Skeletal muscle tissue (tissue), 4 donors: Measurements from ENCODE around the gene GRK1. TPM values are rescaled to one million over a fixed set of nuclear protein-coding genes. Genes with fewer than 3 reads are reported as not detected.
"Not testable (repeated sequence)": the region's sequence is repeated elsewhere in the genome, so short reads cannot be mapped to it uniquely, and the experiment has no call there.

ENCODE experiments used
- H3K27ac ChIP-seq: one replicate; pipeline ENCODE4 v1.7.0; 2013; ENCODE audit warnings: mild to moderate bottlenecking, low read depth, low read length, inconsistent platforms
- H3K27me3 ChIP-seq, 3 donors: one replicate each; pipeline ENCODE4 v1.7.0; 2013; ENCODE audit warnings: low read length in 3 of 3; ENCODE audit not compliant: control insufficient read depth in 3 of 3, insufficient read depth in 3 of 3
- H3K36me3 ChIP-seq, 3 donors: one replicate each; pipeline ENCODE4 v1.7.0; 2013; ENCODE audit warnings: low read length in 3 of 3; ENCODE audit not compliant: control insufficient read depth in 3 of 3, insufficient read depth in 3 of 3
- H3K4me1 ChIP-seq, 3 donors: one replicate each; pipeline ENCODE4 v1.7.0; 2013; ENCODE audit warnings: low read length in 3 of 3, mild to moderate bottlenecking in 3 of 3; ENCODE audit not compliant: control insufficient read depth in 3 of 3, insufficient read depth in 3 of 3
- H3K4me3 ChIP-seq, 3 donors: one replicate each; pipeline ENCODE4 v1.7.0; 2013; ENCODE audit warnings: low read length in 3 of 3
- H3K9ac ChIP-seq, 3 donors: one replicate each; pipeline ENCODE4 v1.7.0; 2013; ENCODE audit warnings: low read length in 3 of 3, mild to moderate bottlenecking in 3 of 3, moderate library complexity in 2 of 3, low read depth in 1 of 3
- H3K9me3 ChIP-seq, 3 donors: one replicate each; pipeline ENCODE4 v1.7.0; 2013; ENCODE audit warnings: low read length in 3 of 3; ENCODE audit not compliant: control insufficient read depth in 3 of 3
- total RNA-seq: library from RNA; depleted of rRNA; stranded (reverse); fragments of >200 nt; gene quantifications from one replicate; pipeline ENCODE4 v1.2.3, GENCODE V29; 2014
- donor health status: Osteomylitis.

The GRK1 gene
- total RNA-seq, 1 donor from 2014 or later = not detected

- H3K27ac ChIP-seq = no peak overlapping the region
Observed at GRCh38 chr13:113742000-113742441, 75.0 kb downstream of the GRK1 start.

DNA sequence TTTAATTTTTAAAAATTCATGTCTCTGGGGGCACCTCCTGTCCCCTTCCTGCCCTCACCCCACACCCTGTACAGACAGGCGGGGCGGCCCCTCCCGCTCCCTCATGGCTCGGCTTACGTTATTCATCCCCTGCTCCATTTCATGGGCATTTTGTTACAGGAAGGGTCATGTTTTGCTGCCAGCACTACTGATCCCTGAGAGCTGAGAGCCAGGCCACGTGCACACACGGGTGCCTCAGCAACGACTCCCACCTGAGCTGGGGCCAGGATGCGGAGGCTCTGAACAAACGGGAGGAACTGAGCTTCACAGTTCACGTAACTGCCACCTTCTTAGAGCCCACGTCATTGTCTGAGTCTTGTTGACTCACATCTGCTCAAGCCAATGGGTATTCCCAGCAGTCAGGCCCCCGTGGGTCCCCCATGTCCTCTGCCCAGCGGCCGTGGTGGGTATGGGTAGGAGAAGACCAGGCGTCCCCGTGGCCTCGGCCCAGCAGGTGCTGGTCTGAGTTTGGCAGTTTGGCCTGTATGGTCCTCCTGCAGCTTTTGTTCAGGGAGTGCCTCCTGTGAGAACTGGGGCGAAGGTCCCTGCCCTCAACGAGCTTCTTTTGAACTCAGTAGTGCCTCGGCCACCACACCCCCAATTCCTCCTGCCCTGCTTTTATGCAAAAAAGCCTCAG lies 75.6 kb downstream of the GRK1 start:
- H3K4me3 ChIP-seq = no peak overlapping the region
- peaks cover 16 to 26% (median 23%) of the 10 kb centered on the region in 3 donors for H3K27me3 ChIP-seq
- peaks cover 4 to 11% (median 8%) of the 10 kb centered on the region in 3 donors for H3K4me1 ChIP-seq
- H3K36me3 ChIP-seq = no peaks in the 10 kb centered on the region
- no peak overlapping the region for H3K9ac ChIP-seq
- no peaks in the 10 kb centered on the region for H3K9me3 ChIP-seq
- no peak overlapping the region for H3K27ac ChIP-seq

More at GRCh38 chr13:113742000-113742441, 75.0 kb downstream of the GRK1 start:
- Histone ChIP-seq H3K27me3 (peaks cover 16 to 26% (median 24%) of the 10 kb centered on the region in 3 donors), H3K9ac (no peak overlapping the region), H3K4me3 (no peak overlapping the region), H3K36me3 (no peaks in the 10 kb centered on the region), H3K4me1 (peaks cover 4 to 11% (median 8%) of the 10 kb centered on the region in 3 donors), H3K9me3 (no peaks in the 10 kb centered on the region)

GRCh38 chr13:113743366-113744195 lies 76.6 kb downstream of the GRK1 start:
- Histone ChIP-seq H3K27me3 (peaks cover 16 to 26% (median 19%) of the 10 kb centered on the region in 3 donors), H3K36me3 (no peaks in the 10 kb centered on the region), H3K4me3 (no peak overlapping the region)

DNA sequence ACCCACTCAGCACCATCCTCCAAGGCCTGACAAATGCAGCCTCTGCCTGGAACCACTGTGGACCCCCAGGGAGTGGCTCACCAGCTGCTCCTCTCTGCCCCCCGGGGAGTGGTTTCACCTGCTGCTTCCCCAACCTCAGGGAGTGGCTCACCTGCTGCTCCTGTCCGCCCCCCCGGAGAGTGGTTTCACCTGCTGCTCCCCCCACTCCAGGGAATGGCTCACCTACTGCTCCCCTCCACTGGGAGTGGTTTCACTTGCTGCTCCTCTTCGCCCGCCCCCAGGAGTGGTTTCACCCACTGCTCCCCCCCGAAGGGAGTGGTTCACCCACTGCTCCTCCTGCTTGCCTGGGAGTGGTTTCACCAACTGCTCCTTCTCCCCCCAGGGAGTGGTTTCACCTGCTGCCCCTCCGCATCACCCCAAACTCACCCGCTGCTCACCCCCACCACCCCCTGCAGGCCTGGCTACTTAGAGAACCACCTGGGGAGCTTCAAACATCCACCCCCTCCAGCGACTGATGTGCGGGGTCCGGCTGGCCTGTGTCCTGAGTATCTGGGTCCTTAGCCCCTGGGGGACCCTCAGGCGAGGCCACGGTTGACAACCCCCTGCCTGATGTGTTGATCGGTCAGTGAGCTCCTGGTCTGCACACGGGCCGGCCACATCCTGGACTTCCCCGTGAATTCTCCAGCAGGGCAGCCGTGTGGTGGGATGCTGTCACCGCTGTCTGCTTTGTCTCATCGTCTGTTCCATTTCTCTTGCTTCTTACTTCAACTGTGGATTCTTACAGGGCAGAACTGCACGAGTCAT lies 77.4 kb downstream of the GRK1 start:
- no peak overlapping the region for H3K27ac ChIP-seq
- peaks cover 4 to 16% (median 8%) of the 10 kb centered on the region in 3 donors for H3K4me1 ChIP-seq
- H3K4me3 ChIP-seq = no peak overlapping the region
- H3K9me3 ChIP-seq = no peaks in the 10 kb centered on the region
- no peak overlapping the region for H3K9ac ChIP-seq
- H3K27me3 ChIP-seq = peaks cover 16 to 26% (median 20%) of the 10 kb centered on the region in 3 donors
- H3K36me3 ChIP-seq = no peaks in the 10 kb centered on the region

More at GRCh38 chr13:113743366-113744195, 76.6 kb downstream of the GRK1 start:
- H3K9ac ChIP-seq = no peak overlapping the region
- H3K9me3 ChIP-seq = no peaks in the 10 kb centered on the region
- H3K4me1 ChIP-seq = peaks cover 4 to 16% (median 8%) of the 10 kb centered on the region in 3 donors
- no peak overlapping the region for H3K27ac ChIP-seq

GRCh38 chr13:113745059-113745458 lies 78.0 kb downstream of the GRK1 start:
- H3K9me3 ChIP-seq = no peaks in the 10 kb centered on the region
- H3K27ac ChIP-seq = no peak overlapping the region
- no peaks in the 10 kb centered on the region for H3K36me3 ChIP-seq
- H3K27me3 ChIP-seq = peaks cover 16 to 23% (median 23%) of the 10 kb centered on the region in 3 donors
- H3K4me1 ChIP-seq = peaks cover 4 to 16% (median 8%) of the 10 kb centered on the region in 3 donors
- H3K9ac ChIP-seq = no peak overlapping the region
- no peak overlapping the region for H3K4me3 ChIP-seq

GRCh38 chr13:113745500-113746142 lies 78.6 kb downstream of the GRK1 start:
- H3K9ac ChIP-seq = not testable (repeated sequence)

GRCh38 chr13:113746143-113746525 lies 79.1 kb downstream of the GRK1 start:
- H3K4me3 ChIP-seq = no peak overlapping the region
- H3K27ac ChIP-seq = no peak overlapping the region
- H3K9me3 ChIP-seq = no peaks in the 10 kb centered on the region
- no peak overlapping the region for H3K9ac ChIP-seq
- peaks cover 18 to 22% (median 21%) of the 10 kb centered on the region in 3 donors for H3K27me3 ChIP-seq
- peaks cover 4 to 16% (median 8%) of the 10 kb centered on the region in 3 donors for H3K4me1 ChIP-seq
- H3K36me3 ChIP-seq = no peaks in the 10 kb centered on the region

More at GRCh38 chr13:113745500-113746142, 78.6 kb downstream of the GRK1 start:
- H3K4me3 ChIP-seq, H3K27ac ChIP-seq, H3K9me3 ChIP-seq, H3K36me3 ChIP-seq: not testable (repeated sequence)
- Histone ChIP-seq H3K4me1 (peaks cover 4 to 16% (median 8%) of the 10 kb centered on the region in 3 donors), H3K27me3 (peaks cover 17 to 21% (median 20%) of the 10 kb centered on the region in 3 donors)

GRCh38 chr13:113746671-113747070 lies 79.7 kb downstream of the GRK1 start:
- peaks cover 16 to 23% (median 21%) of the 10 kb centered on the region in 3 donors for H3K27me3 ChIP-seq
- H3K9me3 ChIP-seq = no peaks in the 10 kb centered on the region
- no peak overlapping the region for H3K27ac ChIP-seq
- H3K9ac ChIP-seq = no peak overlapping the region
- no peak overlapping the region for H3K4me3 ChIP-seq
- H3K36me3 ChIP-seq = no peaks in the 10 kb centered on the region
- peaks cover 4 to 16% (median 8%) of the 10 kb centered on the region in 3 donors for H3K4me1 ChIP-seq

DNA sequence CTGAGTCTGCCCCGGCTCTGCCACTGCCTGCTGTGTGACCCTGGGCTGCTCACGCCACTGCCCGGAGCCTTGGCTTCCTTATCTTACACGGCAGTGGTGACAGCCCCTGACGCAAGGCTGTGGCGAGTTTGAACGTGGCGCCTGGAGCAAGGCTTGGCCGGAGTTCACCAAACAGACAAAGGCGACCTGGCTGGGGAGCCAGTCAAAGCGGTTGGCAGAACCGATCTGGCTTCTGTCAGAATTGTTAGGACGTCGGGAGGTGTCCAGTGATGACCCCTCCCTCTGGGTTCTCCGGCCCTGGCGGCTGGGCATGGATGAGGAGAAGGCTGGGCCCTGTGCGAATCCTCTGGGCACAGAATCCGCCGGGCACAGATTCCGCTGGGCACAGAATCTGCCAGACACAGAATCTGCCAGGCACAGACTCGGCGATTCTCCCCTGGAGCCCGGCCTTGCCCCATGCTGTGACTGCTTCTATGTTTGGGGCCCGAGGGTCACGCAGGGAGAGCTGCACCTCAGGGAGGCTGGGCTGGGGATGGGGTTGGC lies 80.3 kb downstream of the GRK1 start:
- H3K4me1 ChIP-seq = peaks cover under 1 to 10% (median 3%) of the 10 kb centered on the region in 3 donors
- no peaks in the 10 kb centered on the region for H3K9me3 ChIP-seq
- H3K4me3 ChIP-seq = no peak overlapping the region
- peaks cover 15 to 17% (median 16%) of the 10 kb centered on the region in 3 donors for H3K27me3 ChIP-seq
- H3K36me3 ChIP-seq = no peaks in the 10 kb centered on the region
- no peak overlapping the region for H3K27ac ChIP-seq
- no peak overlapping the region for H3K9ac ChIP-seq
